ENCODE measurements around the gene PTPRS.

PTPRS gene

GRCh38 chr19:5338656-5339197 lies 1.9 kb downstream of the PTPRS start:
- Histone ChIP-seq H3K4me2 (ENCODE audit: insufficient read depth, low read length) (no peak overlapping the region), H3K9me3 (ENCODE audit: insufficient read depth, low read length, severe bottlenecking) (no peaks in the 10 kb centered on the region), H3K27me3 (ENCODE audit: insufficient read depth, low read length, poor library complexity) (peaks cover 37% of the 10 kb centered on the region), H2AFZ (ENCODE audit: low read depth, low read length) (no peak overlapping the region), H3K79me2 (ENCODE audit: insufficient read depth, low read length) (no peaks in the 10 kb centered on the region), H3K4me1 (ENCODE audit: insufficient read depth, low read length) (peaks cover 14% of the 10 kb centered on the region), H3K27ac (ENCODE audit: low read length) (no peak overlapping the region), H3K9ac (ENCODE audit: low read depth, low read length) (no peak overlapping the region), H3K36me3 (ENCODE audit: insufficient read depth, low read length) (no peaks in the 10 kb centered on the region), H4K20me1 (ENCODE audit: insufficient read depth, low read length) (no peaks in the 10 kb centered on the region), H3K4me3 (ENCODE audit: low read depth in 1 of 2, low read length in 2 of 2) (no peak overlapping the region)
- ATAC-seq (ENCODE audit: insufficient read depth, low read depth) (no peak), DNase-seq (no peak)
- TF ChIP-seq EZH2 (IDR thresholded peaks at IDR 0.05; ENCODE audit: borderline replicate concordance, low read depth, low read length, severe bottlenecking) (no peak), CTCF (IDR thresholded peaks at IDR 0.05; ENCODE audit: borderline replicate concordance, extremely low read depth, low read length, poor library complexity, severe bottlenecking) (no peak)

GRCh38 chr19:5337708-5338655 lies 2.6 kb downstream of the PTPRS start:
- H3K4me3 ChIP-seq (ENCODE audit: low read depth in 1 of 2, low read length in 2 of 2): no peak overlapping the region
- no peak for ATAC-seq (ENCODE audit: insufficient read depth, low read depth)
- no peak for DNase-seq
- no peak overlapping the region for H3K27ac ChIP-seq (ENCODE audit: low read length)
- H3K79me2 ChIP-seq (ENCODE audit: insufficient read depth, low read length): no peaks in the 10 kb centered on the region
- H3K9me3 ChIP-seq (ENCODE audit: insufficient read depth, low read length, severe bottlenecking): no peaks in the 10 kb centered on the region
- no peaks in the 10 kb centered on the region for H4K20me1 ChIP-seq (ENCODE audit: insufficient read depth, low read length)
- peaks cover 37% of the 10 kb centered on the region for H3K27me3 ChIP-seq (ENCODE audit: insufficient read depth, low read length, poor library complexity)
- H2AFZ ChIP-seq (ENCODE audit: low read depth, low read length): no peak overlapping the region
- H3K9ac ChIP-seq (ENCODE audit: low read depth, low read length): no peak overlapping the region
- no peak overlapping the region for H3K4me2 ChIP-seq (ENCODE audit: insufficient read depth, low read length)
- H3K36me3 ChIP-seq (ENCODE audit: insufficient read depth, low read length): no peaks in the 10 kb centered on the region
- TF ChIP-seq CTCF (IDR thresholded peaks at IDR 0.05; ENCODE audit: borderline replicate concordance, extremely low read depth, low read length, poor library complexity, severe bottlenecking): no peak
- no peak for TF ChIP-seq EZH2 (IDR thresholded peaks at IDR 0.05; ENCODE audit: borderline replicate concordance, low read depth, low read length, severe bottlenecking)
- peaks cover 14% of the 10 kb centered on the region for H3K4me1 ChIP-seq (ENCODE audit: insufficient read depth, low read length)

- no peaks in the 10 kb centered on the region for H3K36me3 ChIP-seq (ENCODE audit: insufficient read depth, low read length)
- H4K20me1 ChIP-seq (ENCODE audit: insufficient read depth, low read length): no peaks in the 10 kb centered on the region
- TF ChIP-seq CTCF (IDR thresholded peaks at IDR 0.05; ENCODE audit: borderline replicate concordance, extremely low read depth, low read length, poor library complexity, severe bottlenecking) (no peak), EZH2 (IDR thresholded peaks at IDR 0.05; ENCODE audit: borderline replicate concordance, low read depth, low read length, severe bottlenecking) (no peak)
- H3K27ac ChIP-seq (ENCODE audit: low read length): no peak overlapping the region
- no peak overlapping the region for H2AFZ ChIP-seq (ENCODE audit: low read depth, low read length)
- no peaks in the 10 kb centered on the region for H3K79me2 ChIP-seq (ENCODE audit: insufficient read depth, low read length)
- H3K4me3 ChIP-seq (ENCODE audit: low read depth in 1 of 2, low read length in 2 of 2): no peak overlapping the region
- ATAC-seq (ENCODE audit: insufficient read depth, low read depth) (no peak), DNase-seq (no peak)
- H3K4me1 ChIP-seq (ENCODE audit: insufficient read depth, low read length): peaks cover 14% of the 10 kb centered on the region
- peaks cover 37% of the 10 kb centered on the region for H3K27me3 ChIP-seq (ENCODE audit: insufficient read depth, low read length, poor library complexity)
- H3K9ac ChIP-seq (ENCODE audit: low read depth, low read length): no peak overlapping the region
- H3K4me2 ChIP-seq (ENCODE audit: insufficient read depth, low read length): no peak overlapping the region
- H3K9me3 ChIP-seq (ENCODE audit: insufficient read depth, low read length, severe bottlenecking): no peaks in the 10 kb centered on the region
These were observed 3.5 kb downstream of the PTPRS start for GRCh38 chr19:5337126-5337525.
